Measurements from ENCODE around the gene XRCC4. TPM values are rescaled to one million over a fixed set of nuclear protein-coding genes. Genes with fewer than 3 reads are reported as not detected.
"Not testable (repeated sequence)": the region's sequence is repeated elsewhere in the genome, so short reads cannot be mapped to it uniquely, and the experiment has no call there.

Gene XRCC4
- total RNA-seq, 1 donor from 2014 or later: 15.5 TPM

DNA sequence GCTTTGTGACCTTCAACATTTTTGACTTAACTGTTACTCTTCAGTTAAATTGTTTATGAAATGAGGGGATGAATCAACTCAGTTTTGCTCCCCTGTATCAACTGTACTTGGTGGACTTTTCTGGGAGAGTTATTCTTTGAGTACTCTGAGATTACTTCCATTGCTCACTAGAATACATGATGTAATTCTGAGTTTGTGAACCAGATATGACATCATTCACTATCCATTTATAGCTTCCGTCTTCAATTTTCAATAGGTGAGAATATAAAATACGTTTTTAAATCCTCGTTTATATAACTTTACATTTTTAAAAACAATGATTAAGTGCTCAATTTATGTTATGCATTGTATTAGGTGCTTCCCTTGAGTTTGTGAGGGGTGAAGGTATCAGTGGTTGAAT is 71.0 kb downstream of the XRCC4 start:
- no peak for FAIRE-seq

DNA sequence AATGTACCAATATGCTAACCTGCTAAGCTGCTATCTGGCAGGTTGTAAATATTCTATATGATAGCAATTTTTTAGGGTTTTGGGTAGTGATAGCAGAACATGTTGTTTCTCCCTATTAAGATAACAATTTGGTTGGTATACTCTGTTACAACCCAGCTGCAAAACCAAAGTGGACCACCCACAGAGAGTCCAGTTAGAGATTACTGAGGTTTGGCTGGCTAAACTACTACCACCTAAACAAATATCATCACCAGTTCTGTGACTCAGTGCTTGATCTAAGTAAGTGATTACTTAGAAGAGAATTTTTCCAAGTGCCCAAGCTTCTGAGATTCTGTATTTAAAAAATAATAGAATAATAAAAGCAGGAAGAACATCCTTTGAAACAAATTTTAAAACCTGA is 72.3 kb downstream of the XRCC4 start:
- Histone ChIP-seq H2AFZ (ENCODE audit: low read depth, low read length) (no peak overlapping the region), H3K36me3 (ENCODE audit: insufficient read depth, low read length) (no peaks in the 10 kb centered on the region), H3K4me2 (ENCODE audit: low read length) (no peak overlapping the region), H4K20me1 (ENCODE audit: insufficient read depth, low read length) (no peaks in the 10 kb centered on the region), H3K9ac (ENCODE audit: low read length) (no peak overlapping the region), H3K4me1 (ENCODE audit: insufficient read depth, low read length) (peaks cover 3% of the 10 kb centered on the region), H3K27ac (ENCODE audit: low read depth, low read length) (no peak overlapping the region), H3K27me3 (ENCODE audit: insufficient read depth, low read length) (no peaks in the 10 kb centered on the region), H3K9me3 (ENCODE audit: insufficient read depth, low read depth, low read length) (no peaks in the 10 kb centered on the region), H3K79me2 (ENCODE audit: insufficient read depth, low read length) (no peaks in the 10 kb centered on the region), H3K4me3 (ENCODE audit: insufficient read depth, low read depth, low read length) (no peak overlapping the region)
- Mint-ChIP-seq H3K4me1 (ENCODE audit: low read depth, unreplicated experiment) (peaks cover 8% of the 10 kb centered on the region), H3K36me3 (ENCODE audit: low read depth, unreplicated experiment) (no peaks in the 10 kb centered on the region), H3K4me3 (ENCODE audit: unreplicated experiment) (no peak overlapping the region), H3K27ac (ENCODE audit: unreplicated experiment) (no peak overlapping the region), H3K27me3 (ENCODE audit: low read depth, unreplicated experiment) (no peaks in the 10 kb centered on the region), H3K9me3 (ENCODE audit: unreplicated experiment) (no peaks in the 10 kb centered on the region)
- DNase-seq (ENCODE audit: low read depth): peak; percentile 80
- TF ChIP-seq CTCF (IDR thresholded peaks at IDR 0.05; ENCODE audit: insufficient read depth, low read depth, low read length) (no peak), EZH2 (IDR thresholded peaks at IDR 0.05; ENCODE audit: insufficient read depth, low read length) (no peak)
- no peak for FAIRE-seq

More for the DNA sequence above, 71.0 kb downstream of the XRCC4 start:
- no peak for TF ChIP-seq CTCF (IDR thresholded peaks at IDR 0.05; ENCODE audit: insufficient read depth, low read depth, low read length)
- TF ChIP-seq EZH2 (IDR thresholded peaks at IDR 0.05; ENCODE audit: insufficient read depth, low read length): no peak
- H3K79me2 ChIP-seq (ENCODE audit: insufficient read depth, low read length): no peaks in the 10 kb centered on the region
- H2AFZ ChIP-seq (ENCODE audit: low read depth, low read length): no peak overlapping the region
- no peaks in the 10 kb centered on the region for H3K27me3 ChIP-seq (ENCODE audit: insufficient read depth, low read length)
- Mint-ChIP-seq H3K4me3 (ENCODE audit: unreplicated experiment) (no peak overlapping the region), H3K9me3 (ENCODE audit: unreplicated experiment) (no peaks in the 10 kb centered on the region), H3K27ac (ENCODE audit: unreplicated experiment) (no peak overlapping the region), H3K4me1 (ENCODE audit: low read depth, unreplicated experiment) (peaks cover 8% of the 10 kb centered on the region), H3K27me3 (ENCODE audit: low read depth, unreplicated experiment) (no peaks in the 10 kb centered on the region), H3K36me3 (ENCODE audit: low read depth, unreplicated experiment) (no peaks in the 10 kb centered on the region)
- H4K20me1 ChIP-seq (ENCODE audit: insufficient read depth, low read length): no peaks in the 10 kb centered on the region
- H3K4me3 ChIP-seq (ENCODE audit: insufficient read depth, low read depth, low read length): no peak overlapping the region
- H3K9ac ChIP-seq (ENCODE audit: low read length): no peak overlapping the region
- no peak for DNase-seq (ENCODE audit: low read depth)
- H3K36me3 ChIP-seq (ENCODE audit: insufficient read depth, low read length): no peaks in the 10 kb centered on the region
- peaks cover 3% of the 10 kb centered on the region for H3K4me1 ChIP-seq (ENCODE audit: insufficient read depth, low read length)
- no peak overlapping the region for H3K4me2 ChIP-seq (ENCODE audit: low read length)
- no peak overlapping the region for H3K27ac ChIP-seq (ENCODE audit: low read depth, low read length)
- H3K9me3 ChIP-seq (ENCODE audit: insufficient read depth, low read depth, low read length): no peaks in the 10 kb centered on the region

DNA sequence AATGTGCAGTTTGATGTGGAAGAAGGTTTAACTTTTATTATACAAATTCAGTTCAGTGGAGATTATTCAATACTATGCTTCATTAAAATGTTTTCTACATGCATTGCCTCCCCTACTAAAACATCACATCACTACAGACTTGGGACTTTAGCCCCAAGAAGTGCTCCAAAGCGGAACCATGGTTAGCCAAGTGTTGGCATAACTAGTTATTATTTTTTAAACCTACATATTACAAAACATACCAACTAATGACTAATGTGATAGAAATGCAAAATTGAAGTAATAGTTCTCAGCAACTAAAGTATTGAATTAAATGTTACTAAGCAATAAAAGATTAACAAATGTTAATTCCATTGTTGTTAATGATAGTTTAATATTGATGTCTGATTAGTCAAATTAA is 74.5 kb downstream of the XRCC4 start:
- Histone ChIP-seq H3K27me3 (ENCODE audit: insufficient read depth, low read length) (no peaks in the 10 kb centered on the region), H4K20me1 (ENCODE audit: insufficient read depth, low read length) (no peaks in the 10 kb centered on the region), H3K4me1 (ENCODE audit: insufficient read depth, low read length) (no peaks in the 10 kb centered on the region), H3K9ac (ENCODE audit: low read length) (no peak overlapping the region), H3K9me3 (ENCODE audit: insufficient read depth, low read depth, low read length) (no peaks in the 10 kb centered on the region), H3K27ac (ENCODE audit: low read depth, low read length) (no peak overlapping the region), H3K79me2 (ENCODE audit: insufficient read depth, low read length) (no peaks in the 10 kb centered on the region), H3K4me3 (ENCODE audit: insufficient read depth, low read depth, low read length) (no peak overlapping the region), H2AFZ (ENCODE audit: low read depth, low read length) (no peak overlapping the region), H3K4me2 (ENCODE audit: low read length) (no peak overlapping the region), H3K36me3 (ENCODE audit: insufficient read depth, low read length) (no peaks in the 10 kb centered on the region)
- FAIRE-seq (no peak), DNase-seq (ENCODE audit: low read depth) (no peak)
- Mint-ChIP-seq H3K36me3 (ENCODE audit: low read depth, unreplicated experiment) (no peaks in the 10 kb centered on the region), H3K4me3 (ENCODE audit: unreplicated experiment) (no peak overlapping the region), H3K4me1 (ENCODE audit: low read depth, unreplicated experiment) (peaks cover 3% of the 10 kb centered on the region), H3K27me3 (ENCODE audit: low read depth, unreplicated experiment) (no peaks in the 10 kb centered on the region), H3K9me3 (ENCODE audit: unreplicated experiment) (no peaks in the 10 kb centered on the region), H3K27ac (ENCODE audit: unreplicated experiment) (no peak overlapping the region)
- no peak for TF ChIP-seq EZH2 (IDR thresholded peaks at IDR 0.05; ENCODE audit: insufficient read depth, low read length)
- no peak for TF ChIP-seq CTCF (IDR thresholded peaks at IDR 0.05; ENCODE audit: insufficient read depth, low read depth, low read length)

DNA sequence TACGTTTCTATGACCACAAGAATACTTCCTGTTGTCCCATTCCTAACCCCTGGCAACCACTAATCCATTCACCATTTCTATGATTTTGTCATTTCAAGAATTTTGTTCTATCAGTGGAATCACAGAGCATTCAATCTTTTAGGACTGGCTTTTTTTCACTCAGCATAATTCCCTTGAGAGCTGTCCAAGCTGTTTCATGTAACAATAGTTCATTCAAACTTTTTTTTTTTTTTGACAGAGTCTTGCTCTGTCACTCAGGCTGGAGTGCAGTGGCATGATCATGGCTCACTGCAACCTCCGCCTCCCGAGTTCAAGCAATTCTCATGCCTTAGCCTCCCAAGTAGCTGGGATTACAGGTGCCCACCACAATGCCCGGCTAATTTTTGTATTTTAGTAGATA is 75.6 kb downstream of the XRCC4 start:
- H3K27me3 ChIP-seq (ENCODE audit: insufficient read depth, low read length): not testable (repeated sequence)

More for the DNA sequence above, 75.6 kb downstream of the XRCC4 start:
- H3K27me3 Mint-ChIP-seq (ENCODE audit: low read depth, unreplicated experiment); H3K4me1 Mint-ChIP-seq (ENCODE audit: low read depth, unreplicated experiment); H2AFZ ChIP-seq (ENCODE audit: low read depth, low read length); H3K27ac ChIP-seq (ENCODE audit: low read depth, low read length); H3K27ac Mint-ChIP-seq (ENCODE audit: unreplicated experiment); H3K36me3 ChIP-seq (ENCODE audit: insufficient read depth, low read length); FAIRE-seq; H3K4me3 Mint-ChIP-seq (ENCODE audit: unreplicated experiment); H3K9ac ChIP-seq (ENCODE audit: low read length); H3K79me2 ChIP-seq (ENCODE audit: insufficient read depth, low read length); H3K4me3 ChIP-seq (ENCODE audit: insufficient read depth, low read depth, low read length); DNase-seq (ENCODE audit: low read depth); H3K4me2 ChIP-seq (ENCODE audit: low read length); H3K9me3 ChIP-seq (ENCODE audit: insufficient read depth, low read depth, low read length); H3K4me1 ChIP-seq (ENCODE audit: insufficient read depth, low read length); H4K20me1 ChIP-seq (ENCODE audit: insufficient read depth, low read length); H3K9me3 Mint-ChIP-seq (ENCODE audit: unreplicated experiment); H3K36me3 Mint-ChIP-seq (ENCODE audit: low read depth, unreplicated experiment): not testable (repeated sequence)

Measured in astrocyte (in vitro differentiated cells and primary cell).